HG03460 (cell line): Measurements from ENCODE around the gene CCN2.

Experiments
- ATAC-seq: cut with Tn5 transposase; IDR thresholded peaks from one replicate; pipeline ENCODE4 v1.9.1; 2021; ENCODE audit not compliant: unreplicated experiment

The CCN2 gene

GRCh38 chr6:131950767-131951575 lies at the start of gene CCN2:
Gene CCN2, minus strand, starts transcription at chr6:131951372. Its CDS starts 200 bp downstream, at chr6:131951172.
- ATAC-seq: no peak

- no peak for ATAC-seq
Observed at GRCh38 chr6:132000296-132000695, 49.1 kb upstream of the CCN2 start.

GRCh38 chr6:131999545-132000146 lies 48.5 kb upstream of the CCN2 start:
- peak; percentile 44 for ATAC-seq

GRCh38 chr6:131998255-131998982 lies 47.2 kb upstream of the CCN2 start:
- no peak for ATAC-seq

- ATAC-seq: no peak
Observed at GRCh38 chr6:131997429-131998153, 46.4 kb upstream of the CCN2 start.

GRCh38 chr6:131995917-131996316 lies 44.7 kb upstream of the CCN2 start:
- no peak for ATAC-seq

- no peak for ATAC-seq
Observed at GRCh38 chr6:131992557-131992956, 41.4 kb upstream of the CCN2 start.

- no peak for ATAC-seq
Observed at GRCh38 chr6:131989036-131989435, 37.9 kb upstream of the CCN2 start.

GRCh38 chr6:131982740-131983259 lies 31.6 kb upstream of the CCN2 start:
- no peak for ATAC-seq

GRCh38 chr6:131981624-131981978 lies 30.4 kb upstream of the CCN2 start:
- no peak for ATAC-seq

GRCh38 chr6:131980791-131981623 lies 29.8 kb upstream of the CCN2 start:
- ATAC-seq: no peak

- ATAC-seq: no peak
Observed at GRCh38 chr6:131980338-131980790, 29.2 kb upstream of the CCN2 start.

GRCh38 chr6:131979515-131980337 lies 28.6 kb upstream of the CCN2 start:
- no peak for ATAC-seq

- ATAC-seq: no peak
Observed at GRCh38 chr6:131978522-131978921, 27.4 kb upstream of the CCN2 start.

- ATAC-seq: no peak
Observed at GRCh38 chr6:131976545-131977061, 25.4 kb upstream of the CCN2 start.

GRCh38 chr6:131972741-131973140 lies 21.6 kb upstream of the CCN2 start:
- ATAC-seq: no peak

- ATAC-seq: no peak
Observed at GRCh38 chr6:131970076-131970859, 19.1 kb upstream of the CCN2 start.

- ATAC-seq: no peak
Observed at GRCh38 chr6:131968656-131969055, 17.5 kb upstream of the CCN2 start.
